ENCODE measurements around the gene NDOR1.
A peak's percentile ranks its signal among the peaks of the same experiment; 100 is the strongest.

Gene NDOR1

DNA sequence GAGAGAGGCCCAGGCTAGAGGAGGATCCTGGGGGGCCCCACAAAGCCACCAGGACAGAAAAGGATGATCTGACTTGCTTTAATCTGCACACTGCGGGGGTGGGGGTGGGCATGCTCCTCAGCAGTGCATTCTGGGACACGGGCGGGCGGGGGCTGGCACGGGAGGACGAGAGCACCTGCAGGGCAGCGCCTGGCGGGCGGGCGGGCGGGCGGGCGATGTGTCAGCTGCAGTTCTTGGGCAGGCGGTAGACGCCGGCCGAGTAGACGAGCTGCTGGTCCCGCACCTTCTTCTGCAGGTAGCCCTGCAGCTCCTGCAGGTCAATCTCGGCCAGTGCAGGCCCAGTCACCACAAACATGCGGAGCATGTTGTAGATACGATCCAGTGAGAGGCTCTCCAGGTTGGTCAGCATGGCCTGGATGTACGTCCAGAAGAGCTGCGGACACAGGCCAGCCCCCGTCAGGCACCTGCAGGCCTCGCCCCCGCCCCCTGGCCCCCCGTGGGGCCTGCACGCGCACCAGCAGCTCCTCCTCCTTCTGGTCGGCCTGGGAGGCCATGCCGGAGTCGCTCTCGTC, 30.7 kb upstream of the NDOR1 start:
- Histone ChIP-seq H3K27me3 (ENCODE audit: low read depth, low read length) (no peaks in the 10 kb centered on the region; the same call in 1 of the 2 replicates), H3K36me3 (replicated peaks; ENCODE audit: low read depth, low read length) (peaks cover 9% of the 10 kb centered on the region), H3K27ac (ENCODE audit: low read length) (no peak overlapping the region), H2AFZ (ENCODE audit: low read depth, low read length) (no peak overlapping the region), H3K9me3 (ENCODE audit: insufficient read depth, low read length) (no peaks in the 10 kb centered on the region), H3K9ac (ENCODE audit: low read length) (no peak overlapping the region), H3K4me3 (ENCODE audit: low read length) (peak overlapping the region; percentile 42; the same call in 1 of the 2 replicates), H4K20me1 (ENCODE audit: insufficient read depth, low read length) (no peaks in the 10 kb centered on the region; the same call in 1 of the 2 replicates), H3K4me2 (ENCODE audit: low read length) (peak overlapping the region; percentile 61), H3K79me2 (ENCODE audit: low read length) (no peaks in the 10 kb centered on the region), H3K4me1 (ENCODE audit: low read length) (peaks cover 24% of the 10 kb centered on the region)
- TF ChIP-seq, protein P1, sequence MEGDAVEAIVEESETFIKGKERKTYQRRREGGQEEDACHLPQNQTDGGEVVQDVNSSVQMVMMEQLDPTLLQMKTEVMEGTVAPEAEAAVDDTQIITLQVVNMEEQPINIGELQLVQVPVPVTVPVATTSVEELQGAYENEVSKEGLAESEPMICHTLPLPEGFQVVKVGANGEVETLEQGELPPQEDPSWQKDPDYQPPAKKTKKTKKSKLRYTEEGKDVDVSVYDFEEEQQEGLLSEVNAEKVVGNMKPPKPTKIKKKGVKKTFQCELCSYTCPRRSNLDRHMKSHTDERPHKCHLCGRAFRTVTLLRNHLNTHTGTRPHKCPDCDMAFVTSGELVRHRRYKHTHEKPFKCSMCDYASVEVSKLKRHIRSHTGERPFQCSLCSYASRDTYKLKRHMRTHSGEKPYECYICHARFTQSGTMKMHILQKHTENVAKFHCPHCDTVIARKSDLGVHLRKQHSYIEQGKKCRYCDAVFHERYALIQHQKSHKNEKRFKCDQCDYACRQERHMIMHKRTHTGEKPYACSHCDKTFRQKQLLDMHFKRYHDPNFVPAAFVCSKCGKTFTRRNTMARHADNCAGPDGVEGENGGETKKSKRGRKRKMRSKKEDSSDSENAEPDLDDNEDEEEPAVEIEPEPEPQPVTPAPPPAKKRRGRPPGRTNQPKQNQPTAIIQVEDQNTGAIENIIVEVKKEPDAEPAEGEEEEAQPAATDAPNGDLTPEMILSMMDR (IDR thresholded peaks at IDR 0.05; ENCODE audit: low read depth, low read length), result no peak
- no peak for TF ChIP-seq EZH2phosphoT487 (IDR thresholded peaks at IDR 0.05; ENCODE audit: low read depth)

DNA sequence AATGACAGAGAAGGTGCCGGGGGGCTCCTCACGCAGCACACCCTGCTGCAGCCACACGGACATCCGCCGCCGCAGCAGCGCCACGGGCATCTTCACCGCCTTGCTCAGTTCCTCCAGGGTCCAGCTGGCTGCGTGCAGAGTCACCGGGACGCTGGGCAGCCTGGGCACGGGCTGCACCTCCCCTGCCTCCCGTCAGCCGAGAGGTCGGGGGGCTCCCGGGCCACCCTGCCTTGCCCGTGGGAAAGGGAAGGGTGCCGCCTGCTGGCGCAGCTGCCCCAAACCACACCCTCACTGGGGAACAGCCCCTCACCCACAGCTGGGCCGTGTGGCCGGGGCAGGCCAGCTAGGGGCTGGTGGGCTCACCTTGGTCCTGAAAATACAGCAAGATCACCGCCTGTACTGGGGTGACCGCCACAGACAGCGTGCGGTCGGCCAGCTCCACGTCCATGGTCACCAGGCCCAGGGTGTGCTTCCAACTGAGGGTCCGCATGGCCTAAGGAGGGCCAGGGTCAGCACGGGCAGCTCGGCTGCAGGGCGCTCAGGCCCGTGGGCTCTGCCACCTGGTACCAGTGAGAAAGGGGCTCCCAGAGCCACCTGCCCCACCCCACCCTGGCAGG, 30.0 kb upstream of the NDOR1 start:
- no peaks in the 10 kb centered on the region for H3K79me2 ChIP-seq (ENCODE audit: low read length)
- H3K9ac ChIP-seq (ENCODE audit: low read length), result no peak overlapping the region
- H2AFZ ChIP-seq (ENCODE audit: low read depth, low read length), result no peak overlapping the region
- peak overlapping the region; percentile 23; the same call in 1 of the 2 replicates for H3K4me3 ChIP-seq (ENCODE audit: low read length)
- H3K27me3 ChIP-seq (ENCODE audit: low read depth, low read length), result no peaks in the 10 kb centered on the region
- H3K27ac ChIP-seq (ENCODE audit: low read length), result no peak overlapping the region
- peaks cover 23% of the 10 kb centered on the region for H3K4me1 ChIP-seq (ENCODE audit: low read length)
- TF ChIP-seq, protein P1 (IDR thresholded peaks at IDR 0.05; ENCODE audit: low read depth, low read length), result peak; percentile 58
- TF ChIP-seq EZH2phosphoT487 (IDR thresholded peaks at IDR 0.05; ENCODE audit: low read depth), result no peak
- peaks cover 14% of the 10 kb centered on the region for H3K36me3 ChIP-seq (replicated peaks; ENCODE audit: low read depth, low read length)
- H3K4me2 ChIP-seq (ENCODE audit: low read length), result peak overlapping the region; percentile 55
- H4K20me1 ChIP-seq (ENCODE audit: insufficient read depth, low read length), result no peaks in the 10 kb centered on the region; the same call in 1 of the 2 replicates
- H3K9me3 ChIP-seq (ENCODE audit: insufficient read depth, low read length), result no peaks in the 10 kb centered on the region

DNA sequence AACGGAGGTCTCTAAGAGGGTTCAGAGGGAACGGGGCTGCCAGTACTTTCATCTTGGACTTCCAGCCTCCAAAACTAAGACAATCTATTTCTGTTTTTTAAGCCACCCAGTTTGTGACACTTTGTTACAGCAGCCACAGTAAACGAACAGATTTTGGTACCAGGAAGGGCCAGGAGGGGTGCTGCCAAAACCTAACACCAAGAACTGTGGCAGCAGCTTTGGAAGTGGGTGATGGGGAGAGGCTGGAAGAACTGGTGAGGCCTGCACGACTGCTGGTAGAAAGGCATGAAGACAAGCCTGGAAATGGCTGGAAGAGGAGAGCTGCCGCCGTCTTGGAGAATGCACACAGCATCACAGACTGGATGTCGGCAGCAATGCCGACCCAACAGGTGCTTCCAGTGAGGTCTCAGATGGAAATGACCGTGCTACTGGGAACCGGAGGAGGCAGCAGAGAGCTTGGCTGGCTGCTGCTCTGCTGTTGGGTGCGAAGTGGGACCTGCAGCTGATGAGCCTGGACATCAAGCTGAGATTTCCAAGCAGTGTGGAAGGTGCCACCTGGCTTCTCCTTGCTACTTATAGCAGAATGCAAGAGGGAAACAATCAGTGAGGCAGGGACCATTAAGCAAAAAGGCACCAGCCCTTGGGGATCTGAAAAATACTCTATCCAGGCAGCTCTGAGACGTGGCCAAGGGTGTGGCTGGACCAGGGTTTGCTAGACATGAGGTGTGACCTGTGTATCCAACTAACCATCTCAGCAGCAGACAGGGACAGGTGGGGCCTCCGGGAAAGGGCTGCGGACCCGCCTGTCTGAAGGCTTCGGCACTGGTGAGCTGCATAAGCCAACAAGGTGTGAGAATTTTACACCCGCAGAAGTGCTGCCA, 29.0 kb upstream of the NDOR1 start:
- Histone ChIP-seq H3K9me3 (ENCODE audit: insufficient read depth, low read length) (no peaks in the 10 kb centered on the region), H3K79me2 (ENCODE audit: low read length) (no peaks in the 10 kb centered on the region), H3K4me1 (ENCODE audit: low read length) (peaks cover 21% of the 10 kb centered on the region), H3K27me3 (ENCODE audit: low read depth, low read length) (no peaks in the 10 kb centered on the region), H4K20me1 (ENCODE audit: insufficient read depth, low read length) (no peaks in the 10 kb centered on the region; the same call in 1 of the 2 replicates), H3K36me3 (replicated peaks; ENCODE audit: low read depth, low read length) (peaks cover 22% of the 10 kb centered on the region), H3K4me3 (ENCODE audit: low read length) (no peak overlapping the region), H2AFZ (ENCODE audit: low read depth, low read length) (no peak overlapping the region), H3K4me2 (ENCODE audit: low read length) (no peak overlapping the region), H3K27ac (ENCODE audit: low read length) (no peak overlapping the region), H3K9ac (ENCODE audit: low read length) (no peak overlapping the region)
- TF ChIP-seq EZH2phosphoT487 (IDR thresholded peaks at IDR 0.05; ENCODE audit: low read depth), result no peak
- TF ChIP-seq, protein P1 (IDR thresholded peaks at IDR 0.05; ENCODE audit: low read depth, low read length), result peak; percentile 40
